Mesenchymal stem cell (in vitro differentiated cells and primary cell): ENCODE results near the gene DPP6.

Experiments
- DNase-seq: peaks from one replicate; pipeline ENCODE4 v3.0.0-alpha.2; 2013
- H2AFZ ChIP-seq: one replicate; pipeline ENCODE4 v1.6.1; 2013; ENCODE audit warnings: low read depth, mild to moderate bottlenecking, control low read depth, inconsistent platforms, low read length, moderate library complexity
- H2AK5ac ChIP-seq: 2 replicates; pipeline ENCODE4 v1.6.1; 2013; ENCODE audit warnings: low read length, moderate library complexity, mild to moderate bottlenecking, inconsistent platforms; ENCODE audit not compliant: severe bottlenecking
- H2BK120ac ChIP-seq: one replicate; pipeline ENCODE4 v1.6.1; 2013; ENCODE audit warnings: low read depth, mild to moderate bottlenecking, inconsistent platforms, low read length, moderate library complexity
- H2BK12ac ChIP-seq, 2 experiments: one replicate each; pipeline ENCODE4 v1.6.1; 2013; ENCODE audit warnings: inconsistent platforms in 2 of 2, low read length in 2 of 2, mild to moderate bottlenecking in 2 of 2, moderate library complexity in 2 of 2, control low read depth in 1 of 2
- H2BK15ac ChIP-seq: one replicate; pipeline ENCODE4 v1.6.1; 2013; ENCODE audit warnings: mild to moderate bottlenecking, low read depth, inconsistent platforms; ENCODE audit not compliant: poor library complexity, severe bottlenecking
- H2BK5ac ChIP-seq: 2 replicates; pipeline ENCODE4 v1.6.1; 2013; ENCODE audit warnings: low read depth, mild to moderate bottlenecking, low read length, control low read depth, inconsistent platforms; ENCODE audit not compliant: poor library complexity, severe bottlenecking
- H3K14ac ChIP-seq, 2 experiments: one replicate each; pipeline ENCODE4 v1.6.1; 2013; ENCODE audit warnings: inconsistent platforms in 2 of 2, low read length in 2 of 2, control low read depth in 1 of 2, mild to moderate bottlenecking in 1 of 2, moderate library complexity in 1 of 2
- H3K18ac ChIP-seq, 2 experiments: one replicate each; pipeline ENCODE4 v1.6.1; 2013; ENCODE audit warnings: inconsistent platforms in 2 of 2, low read length in 2 of 2, control low read depth in 1 of 2, low read depth in 1 of 2, mild to moderate bottlenecking in 1 of 2
- H3K23ac ChIP-seq, 2 experiments: one replicate each; pipeline ENCODE4 v1.6.1; 2013; ENCODE audit warnings: inconsistent platforms in 2 of 2, low read length in 2 of 2, mild to moderate bottlenecking in 2 of 2, moderate library complexity in 2 of 2, control low read depth in 1 of 2
- H3K27ac ChIP-seq: 2 replicates; pipeline ENCODE4 v1.5.1; 2013; ENCODE audit warnings: mild to moderate bottlenecking, moderate library complexity, low read length, control low read depth, inconsistent platforms; ENCODE audit not compliant: poor library complexity, severe bottlenecking
- H3K27me3 ChIP-seq, 2 experiments: 2 replicates each; pipeline versions ENCODE4 v1.6.1 to v1.7.0; 2013; ENCODE audit warnings: low read length in 2 of 2, mild to moderate bottlenecking in 2 of 2, moderate library complexity in 2 of 2, control low read depth in 1 of 2, inconsistent platforms in 1 of 2; ENCODE audit not compliant: control insufficient read depth in 1 of 2, insufficient read depth in 1 of 2
- H3K36me3 ChIP-seq, 2 experiments: 2 replicates each; pipeline versions ENCODE4 v1.6.1 to v1.7.0; 2013; ENCODE audit warnings: low read length in 2 of 2, control low read depth in 1 of 2, inconsistent platforms in 1 of 2, low read depth in 1 of 2, mild to moderate bottlenecking in 1 of 2; ENCODE audit not compliant: insufficient read depth in 2 of 2, control insufficient read depth in 1 of 2
- H3K4ac ChIP-seq, 2 experiments: one replicate each; pipeline ENCODE4 v1.6.1; 2013; ENCODE audit warnings: inconsistent platforms in 2 of 2, low read length in 2 of 2, mild to moderate bottlenecking in 2 of 2, moderate library complexity in 2 of 2, control low read depth in 1 of 2, low read depth in 1 of 2
- H3K4me1 ChIP-seq: 2 replicates; pipeline ENCODE4 v1.6.1; 2013; ENCODE audit warnings: low read depth, low read length, control low read depth; ENCODE audit not compliant: control insufficient read depth, insufficient read depth
- H3K4me2 ChIP-seq: 2 replicates; pipeline ENCODE4 v1.6.1; 2013; ENCODE audit warnings: low read length, mild to moderate bottlenecking, inconsistent platforms; ENCODE audit not compliant: poor library complexity, severe bottlenecking
- H3K4me3 ChIP-seq, 2 experiments: 2 replicates each; pipeline versions ENCODE4 v1.5.1 to v1.7.0; 2013; ENCODE audit warnings: low read length in 2 of 2, mild to moderate bottlenecking in 2 of 2, control low read depth in 1 of 2, low read depth in 1 of 2; ENCODE audit not compliant: insufficient read depth in 1 of 2
- H3K79me1 ChIP-seq: replicated peaks from 2 replicates; pipeline ENCODE4 v1.6.1; 2013; ENCODE audit warnings: mild to moderate bottlenecking, control low read depth, low read length, inconsistent platforms; ENCODE audit not compliant: poor library complexity, severe bottlenecking
- H3K9ac ChIP-seq: 2 replicates; pipeline ENCODE4 v1.7.0; 2013; ENCODE audit warnings: mild to moderate bottlenecking, low read length, moderate library complexity
- H3K9me3 ChIP-seq: 2 replicates; pipeline ENCODE4 v1.7.0; 2013; ENCODE audit warnings: mild to moderate bottlenecking, low read length; ENCODE audit not compliant: control insufficient read depth
- H4K8ac ChIP-seq: one replicate; pipeline ENCODE4 v1.6.1; 2013; ENCODE audit warnings: inconsistent platforms, mild to moderate bottlenecking, low read length, moderate library complexity
- H4K91ac ChIP-seq: one replicate; pipeline ENCODE4 v1.6.1; 2013; ENCODE audit warnings: mild to moderate bottlenecking, low read length, inconsistent platforms
- whole genome bisulfite sequencing: methylation state at CpG from one replicate; pipeline ENCODE4 v1.1.7; 2013; ENCODE audit warnings: mixed read lengths; 5-methylcytosine and 5-hydroxymethylcytosine counted together

The DPP6 gene

GRCh38 chr7:154200241-154200640, 148.0 kb downstream of the DPP6 start:
- Histone ChIP-seq H3K4ac (no peak overlapping the region), H3K27ac (no peak overlapping the region), H3K9ac (no peak overlapping the region), H3K4me2 (no peak overlapping the region), H2BK15ac (no peak overlapping the region), H3K18ac (no peak overlapping the region), H4K8ac (no peak overlapping the region), H3K36me3 (no peaks in the 10 kb centered on the region), H4K91ac (no peak overlapping the region), H3K9me3 (peaks cover 9% of the 10 kb centered on the region), H3K79me1 (no peaks in the 10 kb centered on the region), H2BK12ac (no peak overlapping the region), H2BK120ac (no peak overlapping the region), H2BK5ac (no peak overlapping the region), H3K14ac (no peak overlapping the region), H2AFZ (no peak overlapping the region), H3K4me1 (no peaks in the 10 kb centered on the region), H3K27me3 (no peaks in the 10 kb centered on the region), H3K4me3 (no peak overlapping the region), H3K23ac (no peak overlapping the region), H2AK5ac (no peak overlapping the region)
- no peak for DNase-seq
- 79% methylated on average over 7 of the region's 7 CpGs for WGBS

- Histone ChIP-seq H4K8ac (no peak overlapping the region), H2AFZ (no peak overlapping the region), H4K91ac (no peak overlapping the region), H3K79me1 (no peaks in the 10 kb centered on the region), H3K18ac (no peak overlapping the region), H3K4me2 (no peak overlapping the region), H3K4me3 (no peak overlapping the region), H2BK15ac (no peak overlapping the region), H3K14ac (no peak overlapping the region), H2BK12ac (no peak overlapping the region), H3K4me1 (no peaks in the 10 kb centered on the region), H2BK120ac (no peak overlapping the region), H3K27ac (no peak overlapping the region), H3K9me3 (peaks cover 5% of the 10 kb centered on the region), H3K23ac (no peak overlapping the region), H3K9ac (no peak overlapping the region), H2AK5ac (no peak overlapping the region), H2BK5ac (no peak overlapping the region), H3K36me3 (no peaks in the 10 kb centered on the region), H3K27me3 (no peaks in the 10 kb centered on the region), H3K4ac (no peak overlapping the region)
- WGBS: 74% methylated on average over 5 of the region's 7 CpGs
- no peak for DNase-seq
These were observed 149.8 kb downstream of the DPP6 start for GRCh38 chr7:154202002-154202401.

GRCh38 chr7:154204046-154204445, 151.8 kb downstream of the DPP6 start:
- H2BK120ac ChIP-seq: no peak overlapping the region
- WGBS: 73% methylated on average over 3 of the region's 4 CpGs
- H2BK12ac ChIP-seq: no peak overlapping the region
- H3K4me3 ChIP-seq: no peak overlapping the region
- H3K4me2 ChIP-seq: no peak overlapping the region
- peaks cover 5% of the 10 kb centered on the region for H3K9me3 ChIP-seq
- no peak overlapping the region for H3K14ac ChIP-seq
- H2AK5ac ChIP-seq: no peak overlapping the region
- H3K4me1 ChIP-seq: no peaks in the 10 kb centered on the region
- no peak overlapping the region for H4K8ac ChIP-seq
- H2AFZ ChIP-seq: no peak overlapping the region
- H3K27me3 ChIP-seq: no peaks in the 10 kb centered on the region
- H2BK5ac ChIP-seq: no peak overlapping the region
- no peak overlapping the region for H3K18ac ChIP-seq
- no peak overlapping the region for H3K23ac ChIP-seq
- H3K79me1 ChIP-seq: no peaks in the 10 kb centered on the region
- no peak overlapping the region for H2BK15ac ChIP-seq
- no peak overlapping the region for H3K27ac ChIP-seq
- no peak overlapping the region for H3K9ac ChIP-seq
- H4K91ac ChIP-seq: no peak overlapping the region
- H3K36me3 ChIP-seq: no peaks in the 10 kb centered on the region
- no peak for DNase-seq
- no peak overlapping the region for H3K4ac ChIP-seq

GRCh38 chr7:154212861-154213260, 160.7 kb downstream of the DPP6 start:
- H2BK15ac ChIP-seq: no peak overlapping the region
- no peak overlapping the region for H2BK5ac ChIP-seq
- H3K27me3 ChIP-seq: no peaks in the 10 kb centered on the region
- H2AK5ac ChIP-seq: no peak overlapping the region
- 54% methylated on average over 5 of the region's 6 CpGs for WGBS
- no peaks in the 10 kb centered on the region for H3K79me1 ChIP-seq
- no peak for DNase-seq
- H3K4ac ChIP-seq: no peak overlapping the region
- H4K91ac ChIP-seq: no peak overlapping the region
- H2AFZ ChIP-seq: no peak overlapping the region
- no peaks in the 10 kb centered on the region for H3K36me3 ChIP-seq
- no peak overlapping the region for H3K4me3 ChIP-seq
- H3K14ac ChIP-seq: no peak overlapping the region
- H3K9me3 ChIP-seq: peaks cover 9% of the 10 kb centered on the region
- no peak overlapping the region for H3K18ac ChIP-seq
- H3K4me1 ChIP-seq: no peaks in the 10 kb centered on the region
- no peak overlapping the region for H3K23ac ChIP-seq
- no peak overlapping the region for H3K27ac ChIP-seq
- H2BK120ac ChIP-seq: no peak overlapping the region
- no peak overlapping the region for H3K4me2 ChIP-seq
- H2BK12ac ChIP-seq: no peak overlapping the region
- no peak overlapping the region for H4K8ac ChIP-seq
- H3K9ac ChIP-seq: no peak overlapping the region
